Measurements from ENCODE around the gene RPGRIP1L. TPM values are rescaled to one million over a fixed set of nuclear protein-coding genes. Genes with fewer than 3 reads are reported as not detected.

RPGRIP1L gene
- total RNA-seq, 1 experiment from 2014 or later = 12.7 TPM

GRCh38 chr16:53599548-53599947, 104.1 kb downstream of the RPGRIP1L start:
- no TSS peak for BruUV-seq (replicated peaks)
- CTCF ChIA-PET = no interaction called here
- Histone ChIP-seq H3K9me3 (ENCODE audit: control insufficient read depth, insufficient read depth, low read depth, low read length) (no peaks in the 10 kb centered on the region), H3K4me3 (ENCODE audit: low read depth in 2 of 2, low read length in 2 of 2) (no peak overlapping the region), H3K27me3 (ENCODE audit: control insufficient read depth, insufficient read depth, low read length) (no peaks in the 10 kb centered on the region), H3K36me3 (ENCODE audit: control insufficient read depth, insufficient read depth, low read length) (no peaks in the 10 kb centered on the region), H3K4me1 (ENCODE audit: control insufficient read depth, insufficient read depth, low read length) (no peaks in the 10 kb centered on the region), H3K27ac (ENCODE audit: low read length) (no peak overlapping the region)
- TF ChIP-seq, protein P1, sequence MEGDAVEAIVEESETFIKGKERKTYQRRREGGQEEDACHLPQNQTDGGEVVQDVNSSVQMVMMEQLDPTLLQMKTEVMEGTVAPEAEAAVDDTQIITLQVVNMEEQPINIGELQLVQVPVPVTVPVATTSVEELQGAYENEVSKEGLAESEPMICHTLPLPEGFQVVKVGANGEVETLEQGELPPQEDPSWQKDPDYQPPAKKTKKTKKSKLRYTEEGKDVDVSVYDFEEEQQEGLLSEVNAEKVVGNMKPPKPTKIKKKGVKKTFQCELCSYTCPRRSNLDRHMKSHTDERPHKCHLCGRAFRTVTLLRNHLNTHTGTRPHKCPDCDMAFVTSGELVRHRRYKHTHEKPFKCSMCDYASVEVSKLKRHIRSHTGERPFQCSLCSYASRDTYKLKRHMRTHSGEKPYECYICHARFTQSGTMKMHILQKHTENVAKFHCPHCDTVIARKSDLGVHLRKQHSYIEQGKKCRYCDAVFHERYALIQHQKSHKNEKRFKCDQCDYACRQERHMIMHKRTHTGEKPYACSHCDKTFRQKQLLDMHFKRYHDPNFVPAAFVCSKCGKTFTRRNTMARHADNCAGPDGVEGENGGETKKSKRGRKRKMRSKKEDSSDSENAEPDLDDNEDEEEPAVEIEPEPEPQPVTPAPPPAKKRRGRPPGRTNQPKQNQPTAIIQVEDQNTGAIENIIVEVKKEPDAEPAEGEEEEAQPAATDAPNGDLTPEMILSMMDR (IDR thresholded peaks at IDR 0.05) = no peak
- TF ChIP-seq SIN3A (IDR thresholded peaks at IDR 0.05; ENCODE audit: borderline replicate concordance, insufficient read depth, low read depth, low read length) = no peak
- no peak for TF ChIP-seq TCF7L2 (IDR thresholded peaks at IDR 0.05; ENCODE audit: low read depth, low read length)
- TF ChIP-seq REST (IDR thresholded peaks at IDR 0.05; ENCODE audit: insufficient read depth in 1 of 2, low read depth in 2 of 2, low read length in 1 of 2) = no peak
- no peak for TF ChIP-seq POLR2AphosphoS5 (IDR thresholded peaks at IDR 0.05; ENCODE audit: low read depth, low read length)
- intact Hi-C loops (cut with micrococcal nuclease; ENCODE audit: unreplicated experiment) = no loop called here
- ATAC-seq (no peak), DNase-seq (ENCODE audit: low read depth, low spot score) (no peak)
- in situ Hi-C loops (cut with HindIII; ENCODE audit: low pct_unique_long_range_greater_than_20kb, low sequenced_read_pairs) = no loop called here
- POLR2A ChIA-PET = no interaction called here

- no TSS peak for BruUV-seq (replicated peaks)
- intact Hi-C loops (cut with micrococcal nuclease; ENCODE audit: unreplicated experiment) = no loop called here
- CTCF ChIA-PET = no interaction called here
These were observed 105.0 kb downstream of the RPGRIP1L start for GRCh38 chr16:53598511-53599275.

More at GRCh38 chr16:53598511-53599275, 105.0 kb downstream of the RPGRIP1L start:
- Histone ChIP-seq H3K36me3 (ENCODE audit: control insufficient read depth, insufficient read depth, low read length) (no peaks in the 10 kb centered on the region), H3K27ac (ENCODE audit: low read length) (no peak overlapping the region), H3K4me3 (ENCODE audit: low read depth in 2 of 2, low read length in 2 of 2) (no peak overlapping the region), H3K9me3 (ENCODE audit: control insufficient read depth, insufficient read depth, low read depth, low read length) (no peaks in the 10 kb centered on the region), H3K27me3 (ENCODE audit: control insufficient read depth, insufficient read depth, low read length) (no peaks in the 10 kb centered on the region), H3K4me1 (ENCODE audit: control insufficient read depth, insufficient read depth, low read length) (no peaks in the 10 kb centered on the region)
- in situ Hi-C loops (cut with HindIII; ENCODE audit: low pct_unique_long_range_greater_than_20kb, low sequenced_read_pairs) = no loop called here
- TF ChIP-seq SIN3A (IDR thresholded peaks at IDR 0.05; ENCODE audit: borderline replicate concordance, insufficient read depth, low read depth, low read length) (no peak), REST (IDR thresholded peaks at IDR 0.05; ENCODE audit: insufficient read depth in 1 of 2, low read depth in 2 of 2, low read length in 1 of 2) (no peak), POLR2AphosphoS5 (IDR thresholded peaks at IDR 0.05; ENCODE audit: low read depth, low read length) (no peak), TCF7L2 (IDR thresholded peaks at IDR 0.05; ENCODE audit: low read depth, low read length) (no peak)
- TF ChIP-seq, protein P1 (IDR thresholded peaks at IDR 0.05) = no peak
- DNase-seq (ENCODE audit: low read depth, low spot score) = no peak
- POLR2A ChIA-PET = no interaction called here
- no peak for ATAC-seq
